ENCODE results near the gene AFM. TPM values are rescaled to one million over a fixed set of nuclear protein-coding genes. Genes with fewer than 3 reads are reported as not detected.

Gene AFM
- total RNA-seq, 1 experiment from 2014 or later = not detected

DNA sequence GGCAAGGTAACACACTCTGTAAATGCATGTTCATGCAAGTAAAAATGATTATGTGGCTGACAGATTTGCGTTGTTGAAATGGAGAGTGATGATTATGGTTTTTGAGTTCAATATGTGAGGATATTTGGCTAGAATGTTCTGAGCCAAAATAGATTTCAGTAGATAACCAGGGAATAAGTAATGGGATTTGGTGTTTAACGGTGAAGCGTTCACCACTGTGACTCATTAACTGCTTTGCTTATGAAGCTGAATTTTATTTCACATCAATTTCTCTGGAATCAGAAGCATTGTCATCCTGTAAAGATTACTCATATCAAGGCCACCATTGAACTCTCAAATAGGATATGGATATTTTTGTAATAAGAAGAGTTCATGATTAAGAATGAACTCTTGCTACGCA lies 33.9 kb upstream of the AFM start:
- no peak for DNase-seq
- peaks cover 36 to 41% of the 10 kb centered on the region in 2 experiments for H3K4me1 Mint-ChIP-seq
- H3K4me3 Mint-ChIP-seq = no peak overlapping the region
- H3K79me2 ChIP-seq (ENCODE audit: insufficient read depth, low read length) = no peaks in the 10 kb centered on the region
- H3K27me3 Mint-ChIP-seq (ENCODE audit: low read depth) = no peaks in the 10 kb centered on the region
- no peak overlapping the region for H3K23ac ChIP-seq (ENCODE audit: insufficient read length, low read depth, low read length)
- H2AK5ac ChIP-seq (ENCODE audit: insufficient read length, low read length) = no peak overlapping the region
- no peak overlapping the region for H4K8ac ChIP-seq (replicated peaks; ENCODE audit: insufficient read length, low read depth, low read length)
- H2AFZ ChIP-seq (ENCODE audit: low read length) = no peak overlapping the region
- H3K23me2 ChIP-seq (ENCODE audit: insufficient read length, low read depth, low read length, poor library complexity, severe bottlenecking) = no peaks in the 10 kb centered on the region
- no peak overlapping the region for H2BK12ac ChIP-seq (ENCODE audit: insufficient read length, low read depth, low read length)
- no peak overlapping the region for H2BK120ac ChIP-seq (ENCODE audit: low read depth, low read length, poor library complexity, severe bottlenecking)
- no peak overlapping the region for H3K56ac ChIP-seq (ENCODE audit: insufficient read length, low read depth, low read length)
- no peak overlapping the region for H3K27ac ChIP-seq (ENCODE audit: insufficient read length, low read depth, low read length)
- H3K14ac ChIP-seq (ENCODE audit: insufficient read depth, low read length) = no peak overlapping the region
- no peak overlapping the region for H2BK20ac ChIP-seq (ENCODE audit: low read depth, low read length, poor library complexity, severe bottlenecking)
- no peak overlapping the region for H3K4ac ChIP-seq (ENCODE audit: low read depth, low read length)
- H2BK15ac ChIP-seq (ENCODE audit: low read depth, low read length) = no peak overlapping the region
- H4K20me1 ChIP-seq (ENCODE audit: control insufficient read depth, insufficient read depth, insufficient read length) = no peaks in the 10 kb centered on the region
- H3K4me2 ChIP-seq (ENCODE audit: insufficient read depth, insufficient read length, low read length) = no peak overlapping the region
- peaks cover 8% of the 10 kb centered on the region; the same call in 1 of the 2 replicates for H3K4me1 ChIP-seq (ENCODE audit: insufficient read depth, low read length)
- H3K27me3 ChIP-seq (ENCODE audit: insufficient read depth, low read length) = no peaks in the 10 kb centered on the region
- H3K18ac ChIP-seq (ENCODE audit: insufficient read length, low read depth, low read length) = no peak overlapping the region
- no peak overlapping the region for H2BK5ac ChIP-seq (ENCODE audit: insufficient read length, low read length)
- H3K9me3 Mint-ChIP-seq = no peaks in the 10 kb centered on the region
- H3K79me1 ChIP-seq (ENCODE audit: insufficient read depth, low read depth, low read length, poor library complexity, severe bottlenecking) = no peaks in the 10 kb centered on the region
- no peaks in the 10 kb centered on the region for H3K9me3 ChIP-seq (ENCODE audit: control insufficient read depth, low read depth, low read length)
- H4K5ac ChIP-seq (ENCODE audit: insufficient read length, low read depth, low read length) = no peak overlapping the region
- H3K36me3 Mint-ChIP-seq (ENCODE audit: insufficient read depth in 1 of 3, low read depth in 3 of 3) = no peaks in the 10 kb centered on the region
- WGBS (ENCODE audit: extremely low coverage, insufficient read length, low lambda C conversion rate) = 100% methylated on average over 1 of the region's 4 CpGs
- H3K9ac ChIP-seq (ENCODE audit: extremely low read depth, insufficient read length, low read length) = no peak overlapping the region
- H4K91ac ChIP-seq (ENCODE audit: insufficient read length, low read depth, low read length) = no peak overlapping the region
- TF ChIP-seq, protein P1, sequence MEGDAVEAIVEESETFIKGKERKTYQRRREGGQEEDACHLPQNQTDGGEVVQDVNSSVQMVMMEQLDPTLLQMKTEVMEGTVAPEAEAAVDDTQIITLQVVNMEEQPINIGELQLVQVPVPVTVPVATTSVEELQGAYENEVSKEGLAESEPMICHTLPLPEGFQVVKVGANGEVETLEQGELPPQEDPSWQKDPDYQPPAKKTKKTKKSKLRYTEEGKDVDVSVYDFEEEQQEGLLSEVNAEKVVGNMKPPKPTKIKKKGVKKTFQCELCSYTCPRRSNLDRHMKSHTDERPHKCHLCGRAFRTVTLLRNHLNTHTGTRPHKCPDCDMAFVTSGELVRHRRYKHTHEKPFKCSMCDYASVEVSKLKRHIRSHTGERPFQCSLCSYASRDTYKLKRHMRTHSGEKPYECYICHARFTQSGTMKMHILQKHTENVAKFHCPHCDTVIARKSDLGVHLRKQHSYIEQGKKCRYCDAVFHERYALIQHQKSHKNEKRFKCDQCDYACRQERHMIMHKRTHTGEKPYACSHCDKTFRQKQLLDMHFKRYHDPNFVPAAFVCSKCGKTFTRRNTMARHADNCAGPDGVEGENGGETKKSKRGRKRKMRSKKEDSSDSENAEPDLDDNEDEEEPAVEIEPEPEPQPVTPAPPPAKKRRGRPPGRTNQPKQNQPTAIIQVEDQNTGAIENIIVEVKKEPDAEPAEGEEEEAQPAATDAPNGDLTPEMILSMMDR (conservative IDR thresholded peaks at IDR 0.05) = no peak
- H3T11ph ChIP-seq (ENCODE audit: low read length) = no peak overlapping the region
- H3K27ac Mint-ChIP-seq = 0 out of 7 replicates have a peak overlapping the region, but pooled peaks of 1 of the 3 experiments have one; percentile 14
